Psoas muscle (tissue), 8 donors: ENCODE measurements around the gene FGD2. TPM values are rescaled to one million over a fixed set of nuclear protein-coding genes. Genes with fewer than 3 reads are reported as not detected.
"Not testable (repeated sequence)": the region's sequence is repeated elsewhere in the genome, so short reads cannot be mapped to it uniquely, and the experiment has no call there.

Experiments used
- ATAC-seq, 4 donors: fragments of 200-7000 bp; cut with Tn5 transposase; one replicate each; pipeline ENCODE4 v1.9.1; 2020; ENCODE audit warnings: moderate library complexity in 3 of 4, mild to moderate bottlenecking in 2 of 4
- DNase-seq, 2 donors: peaks; one replicate each; pipeline ENCODE4 v3.0.0-alpha.2; 2020
- H3K27ac ChIP-seq: fragments of 200-600 bp; one replicate; pipeline ENCODE4 v1.8.0; 2022
- H3K27me3 ChIP-seq, 3 donors: fragments of 200-600 bp in 1 of 3; one replicate each; pipeline versions ENCODE4 v1.6.1 to v1.8.0; 2013 to 2022; ENCODE audit warnings: low read length in 2 of 3, mild to moderate bottlenecking in 2 of 3, moderate library complexity in 1 of 3; ENCODE audit not compliant: insufficient read depth in 3 of 3
- H3K36me3 ChIP-seq, 2 donors: fragments of 200-600 bp in 1 of 2; one replicate each; pipeline versions ENCODE4 v1.6.1 to v1.8.0; 2013 to 2022; ENCODE audit warnings: low read depth in 1 of 2, mild to moderate bottlenecking in 1 of 2, moderate library complexity in 1 of 2; ENCODE audit not compliant: insufficient read depth in 1 of 2
- H3K4me1 ChIP-seq: fragments of 200-600 bp; one replicate; pipeline ENCODE4 v1.8.0; 2022
- H3K4me3 ChIP-seq: fragments of 200-600 bp; one replicate; pipeline ENCODE4 v1.8.0; 2022; ENCODE audit warnings: mild to moderate bottlenecking
- H3K9me3 ChIP-seq: fragments of 200-600 bp; one replicate; pipeline ENCODE4 v1.8.0; 2022
- CTCF ChIP-seq: fragments of 200-600 bp; IDR thresholded peaks from one replicate; pipeline ENCODE4 v1.8.0; 2022; ENCODE audit warnings: antibody characterized with exemption
- WGBS, 3 donors: extraction: QIAGEN DNeasy Blood & Tissue Kit; methylation state at CpG; one replicate each; pipeline versions ENCODE4 v1.1.6 to v1.1.7; 2013; 5-methylcytosine and 5-hydroxymethylcytosine counted together
- intact Hi-C, 2 donors: fragments of 100-400 bp; cut with DNase I; formaldehyde crosslinking; loops; one replicate each; pipeline versions ENCODE4 v1.11.0 to v1.14.2; 2022
- polyA plus RNA-seq, 3 donors: library from polyadenylated mRNA; stranded (reverse); fragments of 200-250 nt; gene quantifications; one replicate each; pipeline ENCODE4 v1.2.3, GENCODE V29; 2013
- total RNA-seq, 4 donors: library from RNA; stranded (reverse); fragmentation: NEBNext Ultra II Directional in 2 of 4; extraction: Animal tissue kit (Norgen Biotek cat#: 25700) in 2 of 4; gene quantifications; one replicate each; pipeline versions ENCODE4 v1.2.1 to v1.2.4, GENCODE V29; 2021 to 2023
- donor health status: healthy with polysubstance abuse.
- donor health status: DM: no; HTN: no; CAD: no; lungs with moderate emphysema.
- donor health status: Bipolar disorder and iron deficiency.
- donor health status: healthy.
- donor health status: DM: yes; HTN: yes; CAD: no.
- donor health status: DM: no; HTN: no; CAD: no.
- donor health status: DM: no; HTN: no; CAD: no.
- donor health status: DM: yes; HTN: yes; CAD: no.

Gene FGD2
- total and polyA plus RNA-seq, 7 donors: 0.75 to 4.2 (median 1.7) TPM

- no peak for DNase-seq
- Histone ChIP-seq H3K36me3 (no peaks in the 10 kb centered on the region), H3K27me3 (no peaks in the 10 kb centered on the region), H3K9me3 (no peaks in the 10 kb centered on the region), H3K4me1 (peaks cover 36% of the 10 kb centered on the region), H3K4me3 (no peak overlapping the region), H3K27ac (no peak overlapping the region)
- 84 to 95% (median 86%) methylated on average over 8 of the region's 8 CpGs for WGBS, 3 donors
- no peak for ATAC-seq
- no peak for TF ChIP-seq CTCF
- intact Hi-C loops: no loop called here
Observed at GRCh38 chr6:37056112-37056403, 50.6 kb downstream of the FGD2 start.

DNA sequence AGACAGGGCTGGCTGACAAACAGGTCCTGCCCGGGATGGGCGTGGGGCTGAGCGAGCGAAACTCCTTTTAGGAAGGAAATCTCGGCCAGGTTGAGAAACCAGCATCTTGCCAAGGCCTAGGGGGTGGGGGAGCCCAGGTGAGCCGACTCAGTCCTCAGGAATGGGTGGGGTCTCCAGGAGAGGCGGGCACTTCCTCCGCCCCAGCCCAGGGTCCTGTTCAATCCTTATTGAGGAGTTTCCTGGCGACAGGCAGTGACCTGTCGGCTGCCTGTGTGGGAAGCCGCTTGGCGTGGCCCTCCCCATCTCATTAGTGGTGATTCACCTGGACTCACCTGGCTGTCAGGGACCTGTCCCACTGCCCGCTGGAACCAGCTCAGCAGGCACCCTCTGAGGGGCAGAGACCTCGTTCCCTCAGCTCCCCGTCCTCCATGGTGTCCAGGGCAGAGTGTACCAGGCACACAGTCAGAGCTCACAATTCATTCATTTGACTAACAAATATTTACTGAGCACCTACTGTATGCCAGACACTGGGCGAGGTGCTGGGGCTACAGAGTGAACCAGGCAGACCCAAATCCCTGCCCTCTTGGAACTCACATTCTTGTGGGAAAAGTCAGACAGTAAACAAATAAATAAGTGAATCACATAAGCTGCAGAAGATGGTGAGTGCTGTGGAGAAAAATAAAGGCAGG is 51.1 kb downstream of the FGD2 start:
- 90 to 96% (median 91%) methylated on average over 16 of the region's 16 CpGs for WGBS, 3 donors
- Histone ChIP-seq H3K9me3 (no peaks in the 10 kb centered on the region), H3K36me3 (no peaks in the 10 kb centered on the region), H3K4me1 (peaks cover 36% of the 10 kb centered on the region), H3K4me3 (no peak overlapping the region), H3K27me3 (no peaks in the 10 kb centered on the region), H3K27ac (no peak overlapping the region)
- TF ChIP-seq CTCF: no peak
- intact Hi-C loops: no loop called here
- no peak for ATAC-seq
- DNase-seq: no peak

GRCh38 chr6:37057128-37057471 is 51.6 kb downstream of the FGD2 start:
- H3K4me3 ChIP-seq: no peak overlapping the region
- H3K4me1 ChIP-seq: peaks cover 37% of the 10 kb centered on the region
- ATAC-seq (no peak), DNase-seq (no peak)
- H3K27me3 ChIP-seq: no peaks in the 10 kb centered on the region
- H3K27ac ChIP-seq: peak overlapping the region; percentile 84
- intact Hi-C loops: no loop called here
- WGBS, 3 donors: 97 to 98% (median 98%) methylated on average over 4 of the region's 4 CpGs
- no peak for TF ChIP-seq CTCF
- no peaks in the 10 kb centered on the region for H3K9me3 ChIP-seq
- H3K36me3 ChIP-seq: no peaks in the 10 kb centered on the region

DNA sequence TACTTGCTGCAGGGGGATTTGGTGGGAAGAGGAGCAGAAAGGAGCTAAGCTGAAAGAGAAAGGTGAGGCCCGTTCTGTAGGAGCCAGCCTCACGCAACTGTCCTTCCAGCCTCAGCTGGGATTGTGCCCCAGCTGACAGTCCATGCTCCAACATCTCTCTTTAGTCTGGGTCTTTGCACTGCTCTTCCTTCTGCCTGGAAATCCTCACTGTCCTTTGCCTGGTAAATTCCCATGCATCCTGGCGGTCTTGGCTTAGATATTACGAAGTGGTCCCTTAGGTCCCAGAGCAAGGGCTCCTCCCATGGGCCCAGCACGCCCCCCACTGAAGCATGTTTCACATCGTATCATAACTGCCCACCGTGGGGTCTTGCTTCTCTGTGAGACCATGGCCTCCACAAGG is 52.2 kb downstream of the FGD2 start:
- Histone ChIP-seq H3K9me3 (no peaks in the 10 kb centered on the region), H3K4me1 (peaks cover 37% of the 10 kb centered on the region), H3K27ac (peak overlapping the region; percentile 84), H3K4me3 (no peak overlapping the region), H3K36me3 (no peaks in the 10 kb centered on the region), H3K27me3 (no peaks in the 10 kb centered on the region)
- intact Hi-C loops: no loop called here
- DNase-seq: no peak
- ATAC-seq: no peak
- WGBS, 3 donors: 90 to 93% (median 90%) methylated on average over 7 of the region's 7 CpGs
- TF ChIP-seq CTCF: no peak

- H3K4me1 ChIP-seq: peaks cover 37% of the 10 kb centered on the region
- H3K27me3 ChIP-seq: no peaks in the 10 kb centered on the region
- intact Hi-C loops: no loop called here
- H3K4me3 ChIP-seq: no peak overlapping the region
- ATAC-seq (peak; percentile 72 to 81 (median 74)), DNase-seq (peak; percentile 64 to 75)
- 70 to 79% (median 77%) methylated on average over 9 of the region's 9 CpGs for WGBS, 3 donors
- H3K36me3 ChIP-seq: no peaks in the 10 kb centered on the region
- no peaks in the 10 kb centered on the region for H3K9me3 ChIP-seq
- H3K27ac ChIP-seq: peak overlapping the region; percentile 84
- TF ChIP-seq CTCF: no peak
Observed at GRCh38 chr6:37058084-37058586, 52.7 kb downstream of the FGD2 start.

DNA sequence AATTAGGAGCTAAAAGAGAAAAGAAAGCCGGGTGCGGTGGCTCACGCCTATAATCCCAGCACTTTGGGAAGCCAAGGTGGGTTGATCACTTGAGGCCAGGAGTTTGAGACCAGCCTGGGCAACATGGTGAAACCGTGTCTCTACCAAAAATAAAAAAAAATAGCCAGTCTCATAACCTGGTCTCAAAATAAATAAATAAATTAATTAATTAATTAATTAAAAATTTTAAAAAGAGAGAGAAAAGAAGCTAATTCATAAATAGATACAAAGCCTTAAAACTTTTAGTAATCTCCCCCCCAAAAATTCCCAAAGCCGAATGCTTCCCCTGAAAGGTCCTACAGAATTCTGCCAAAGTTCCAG is 53.5 kb downstream of the FGD2 start:
- H3K4me3 ChIP-seq, H3K36me3 ChIP-seq, intact Hi-C loops, ATAC-seq, H3K9me3 ChIP-seq, DNase-seq, H3K27me3 ChIP-seq: not testable (repeated sequence)
- peak overlapping the region; percentile 84 for H3K27ac ChIP-seq
- H3K4me1 ChIP-seq: peaks cover 37% of the 10 kb centered on the region
- 90 to 94% (median 93%) methylated on average over 5 of the region's 5 CpGs for WGBS, 3 donors
